SJCRH30 (cell line): ENCODE measurements around the gene AIFM2. TPM values are rescaled to one million over a fixed set of nuclear protein-coding genes. Genes with fewer than 3 reads are reported as not detected.
A peak's percentile ranks its signal among the peaks of the same experiment; 100 is the strongest.
"Not testable (repeated sequence)": the region's sequence is repeated elsewhere in the genome, so short reads cannot be mapped to it uniquely, and the experiment has no call there.

Source experiments
- DNase-seq, 2 experiments: peaks; one replicate each; pipeline ENCODE4 v3.0.0-alpha.2; 2015 to 2020
- H3K27ac ChIP-seq: fragments of 250-450 bp; sonication (Bioruptor Pico); 2 replicates; pipeline ENCODE4 v1.5.1; 2020; ENCODE audit warnings: mild to moderate bottlenecking, moderate library complexity
- H3K27me3 ChIP-seq: fragments of 250-450 bp; sonication (Bioruptor Pico); 2 replicates; pipeline ENCODE4 v1.5.1; 2020; ENCODE audit warnings: mild to moderate bottlenecking, moderate library complexity
- H3K36me3 ChIP-seq: fragments of 250-450 bp; sonication (Bioruptor Pico); 2 replicates; pipeline ENCODE4 v1.5.1; 2020; ENCODE audit warnings: mild to moderate bottlenecking, moderate library complexity
- H3K4me1 ChIP-seq: fragments of 250-450 bp; sonication (Bioruptor Pico); 2 replicates; pipeline ENCODE4 v1.5.1; 2020; ENCODE audit warnings: mild to moderate bottlenecking, moderate library complexity
- H3K4me3 ChIP-seq: fragments of 250-450 bp; sonication (Bioruptor Pico); 2 replicates; pipeline ENCODE4 v1.5.1; 2020; ENCODE audit warnings: mild to moderate bottlenecking, moderate library complexity
- H3K9me3 ChIP-seq: fragments of 250-450 bp; sonication (Bioruptor Pico); replicated peaks from 2 replicates; pipeline ENCODE4 v1.5.1; 2020; ENCODE audit warnings: mild to moderate bottlenecking, moderate library complexity
- total RNA-seq: library from RNA; depleted of rRNA; stranded (reverse); fragments of >200 nt; shearing (Covaris generic); gene quantifications from 2 replicates; pipeline ENCODE4 v1.2.3, GENCODE V29; 2014

The AIFM2 gene
- total RNA-seq, 1 experiment from 2014 or later: 1.8 TPM

DNA sequence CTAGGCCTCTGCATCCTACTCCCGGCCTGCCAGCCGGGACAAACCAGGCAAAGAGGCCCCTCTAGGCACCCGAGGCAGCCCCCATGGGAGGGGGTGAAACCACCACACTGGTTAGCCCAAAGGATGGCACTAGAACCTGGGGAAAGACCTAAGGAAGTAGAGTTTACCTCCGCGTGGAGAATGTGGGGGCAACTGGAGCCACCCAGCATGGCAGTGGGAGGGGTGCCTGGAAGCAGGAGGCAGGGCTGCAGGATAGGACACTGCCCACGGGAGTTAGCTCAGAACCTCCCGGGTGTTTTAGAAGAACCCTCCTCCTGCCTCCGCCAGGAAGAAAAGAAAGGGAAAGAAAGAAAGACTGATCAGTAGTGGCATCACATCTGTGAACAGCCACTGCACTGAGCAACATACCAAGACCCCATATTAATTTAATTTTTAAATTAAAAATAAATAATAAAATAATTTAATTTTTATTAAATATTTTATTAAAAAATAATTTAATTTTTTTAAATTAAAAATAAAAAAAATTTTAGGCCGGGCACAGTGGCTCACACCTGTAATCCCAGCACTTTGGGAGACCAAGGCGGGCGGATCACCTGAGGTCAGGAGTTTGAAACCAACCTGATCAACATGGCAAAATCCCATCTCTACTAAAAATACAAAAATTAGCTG, 11.2 kb downstream of the AIFM2 start:
- no peak overlapping the region for H3K27ac ChIP-seq
- no peaks in the 10 kb centered on the region for H3K27me3 ChIP-seq
- no peaks in the 10 kb centered on the region for H3K36me3 ChIP-seq
- H3K9me3 ChIP-seq: no peaks in the 10 kb centered on the region
- no peaks in the 10 kb centered on the region for H3K4me1 ChIP-seq
- DNase-seq: no peak
- no peak overlapping the region for H3K4me3 ChIP-seq

DNA sequence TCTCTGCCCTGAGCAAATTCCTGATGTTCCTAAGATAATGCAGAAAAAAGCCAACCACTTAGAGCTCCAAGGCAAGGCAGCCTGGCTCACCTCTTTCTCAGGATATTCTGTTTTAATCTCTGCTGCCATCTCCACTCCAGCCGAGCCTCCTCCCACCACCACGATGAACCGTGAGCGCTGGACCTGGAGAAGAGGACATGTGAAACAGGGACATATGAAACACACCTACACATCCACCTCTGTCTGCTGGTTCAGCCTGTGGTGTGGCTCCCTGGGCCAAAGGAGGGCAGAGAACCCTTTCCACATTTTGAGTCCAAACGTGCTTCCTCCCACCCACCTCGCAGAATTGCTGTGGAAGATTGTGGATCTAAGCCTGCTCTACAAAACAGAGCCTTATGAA, 12.2 kb downstream of the AIFM2 start:
- no peaks in the 10 kb centered on the region for H3K9me3 ChIP-seq

DNA sequence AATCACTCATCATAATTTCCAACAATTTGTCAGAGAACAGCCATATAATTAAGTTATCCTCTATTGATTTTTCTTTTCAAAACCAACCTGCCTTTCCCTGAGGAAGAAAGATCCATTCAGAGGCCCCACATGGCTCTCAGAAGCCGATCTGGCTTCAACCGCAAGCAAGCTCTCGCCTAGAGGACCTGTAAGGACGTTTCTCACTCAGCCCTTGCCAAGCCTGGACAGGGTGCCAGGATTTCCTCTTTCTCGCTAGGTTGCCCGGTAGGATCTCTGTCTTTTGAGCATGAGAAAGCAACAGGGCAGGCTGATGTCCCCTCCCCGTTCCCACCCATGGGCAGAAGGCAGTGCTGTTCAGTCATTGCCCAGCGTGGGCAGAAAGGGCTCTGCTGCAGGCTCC, 13.0 kb downstream of the AIFM2 start:
- H3K27me3 ChIP-seq: no peaks in the 10 kb centered on the region
- H3K9me3 ChIP-seq: no peaks in the 10 kb centered on the region
- no peaks in the 10 kb centered on the region for H3K36me3 ChIP-seq
- DNase-seq: no peak
- H3K27ac ChIP-seq: no peak overlapping the region
- H3K4me1 ChIP-seq: no peaks in the 10 kb centered on the region
- no peak overlapping the region for H3K4me3 ChIP-seq

More for the DNA sequence above, 12.2 kb downstream of the AIFM2 start:
- H3K27me3 ChIP-seq: no peaks in the 10 kb centered on the region
- no peak overlapping the region for H3K4me3 ChIP-seq
- H3K36me3 ChIP-seq: no peaks in the 10 kb centered on the region
- H3K27ac ChIP-seq: no peak overlapping the region
- no peaks in the 10 kb centered on the region for H3K4me1 ChIP-seq
- DNase-seq: no peak

DNA sequence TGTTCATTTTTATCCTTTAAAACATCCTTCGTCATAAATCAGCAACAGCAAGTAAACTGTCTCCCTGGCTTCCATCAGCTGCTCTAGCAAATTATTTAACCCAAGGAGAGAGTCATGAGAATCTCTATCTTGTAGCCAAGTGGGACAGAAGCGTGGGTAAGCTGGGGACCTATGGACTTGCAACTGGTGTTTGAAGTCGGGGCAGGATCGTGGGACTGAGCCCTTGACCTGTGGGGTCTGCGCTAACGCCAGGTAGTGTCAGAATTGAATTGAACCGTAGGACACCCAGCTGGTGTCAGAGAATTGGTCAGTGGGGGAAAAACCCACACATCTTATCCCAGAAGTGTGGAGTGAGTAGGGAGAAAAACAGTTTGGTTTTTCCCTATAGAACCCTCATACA, 13.4 kb downstream of the AIFM2 start:
- Histone ChIP-seq H3K27ac (no peak overlapping the region), H3K9me3 (no peaks in the 10 kb centered on the region), H3K27me3 (no peaks in the 10 kb centered on the region), H3K4me3 (no peak overlapping the region), H3K4me1 (no peaks in the 10 kb centered on the region), H3K36me3 (no peaks in the 10 kb centered on the region)
- no peak for DNase-seq

DNA sequence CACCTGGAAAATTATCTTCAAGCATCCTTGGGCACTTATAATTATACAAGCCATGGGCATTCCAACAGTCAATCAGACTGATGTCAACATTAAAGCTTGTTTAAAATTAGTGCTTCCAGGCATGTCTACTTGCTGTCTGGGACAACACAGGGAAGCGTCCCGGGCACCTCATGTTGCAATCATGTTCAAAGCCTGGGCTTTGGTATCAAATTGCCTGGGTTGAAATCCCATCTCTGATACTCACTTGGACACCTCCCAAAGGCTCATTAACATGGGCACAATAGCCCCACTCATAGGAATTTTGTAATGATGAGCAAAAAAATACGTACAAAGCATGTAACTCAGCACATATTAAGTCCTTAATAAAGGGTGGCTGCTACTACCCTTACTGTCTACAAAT, 14.4 kb downstream of the AIFM2 start:
- H3K27me3 ChIP-seq: no peaks in the 10 kb centered on the region
- no peak overlapping the region for H3K4me3 ChIP-seq
- H3K27ac ChIP-seq: no peak overlapping the region
- no peaks in the 10 kb centered on the region for H3K9me3 ChIP-seq
- H3K4me1 ChIP-seq: no peaks in the 10 kb centered on the region
- H3K36me3 ChIP-seq: no peaks in the 10 kb centered on the region
- no peak for DNase-seq

DNA sequence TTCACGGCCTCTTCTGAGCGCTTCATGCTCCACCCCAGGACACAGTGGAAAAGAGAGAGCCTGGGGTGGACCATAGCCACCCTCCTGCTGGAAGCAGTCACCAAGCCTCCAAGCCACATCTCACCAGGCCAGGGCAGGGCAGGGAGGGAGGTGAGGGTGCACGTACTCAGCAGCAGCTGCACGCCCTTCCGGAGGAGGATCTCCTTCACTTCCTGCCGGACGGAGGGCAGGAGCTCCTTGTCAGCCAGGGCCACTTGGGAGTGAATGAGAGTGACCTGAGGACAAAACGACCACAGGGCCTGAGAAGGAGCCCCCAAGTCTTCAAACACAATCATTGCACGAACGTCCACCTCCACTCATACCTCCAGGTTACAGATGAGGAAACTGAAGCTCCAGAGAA, 15.0 kb downstream of the AIFM2 start:
- no peak overlapping the region for H3K4me3 ChIP-seq
- no peaks in the 10 kb centered on the region for H3K27me3 ChIP-seq
- H3K4me1 ChIP-seq: no peaks in the 10 kb centered on the region
- no peak overlapping the region for H3K27ac ChIP-seq
- H3K9me3 ChIP-seq: no peaks in the 10 kb centered on the region
- H3K36me3 ChIP-seq: no peaks in the 10 kb centered on the region
- no peak for DNase-seq

DNA sequence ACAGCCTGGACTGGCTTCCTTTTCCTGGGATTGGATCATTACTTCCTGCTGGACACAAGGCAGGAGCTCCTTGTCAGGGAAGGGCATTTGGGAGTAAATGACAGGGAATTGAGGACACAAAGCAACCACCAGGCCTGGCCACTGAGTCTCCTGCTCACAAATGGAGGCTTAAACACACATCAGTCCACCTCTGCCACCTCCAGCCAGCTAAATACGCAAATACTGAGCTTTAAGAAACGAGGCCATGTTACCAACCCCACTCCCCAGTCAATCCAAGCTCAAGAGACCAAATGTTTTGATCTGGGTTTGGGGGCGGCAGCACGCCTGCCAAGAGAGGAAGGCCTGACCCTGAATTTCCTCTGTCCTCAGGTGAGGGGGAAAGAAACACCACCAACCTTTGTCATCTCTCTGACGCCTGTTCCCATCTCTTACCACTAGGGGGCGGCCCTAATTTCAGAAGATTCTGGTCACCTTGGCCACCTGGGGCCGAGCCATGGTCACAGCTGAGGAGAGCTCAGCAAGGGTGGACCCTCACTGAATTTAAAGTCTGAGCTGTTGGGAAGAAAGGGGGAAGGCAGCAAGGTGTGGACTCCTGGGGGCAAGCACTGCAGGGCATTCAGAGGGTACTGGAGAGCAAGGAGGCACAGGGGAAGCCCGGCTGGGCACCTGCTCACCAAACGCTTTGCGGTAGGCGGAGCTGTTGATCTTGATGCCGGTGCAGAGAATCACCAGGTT, 16.5 kb downstream of the AIFM2 start:
- H3K4me1 ChIP-seq: no peaks in the 10 kb centered on the region
- peak; percentile 28 to 62 for DNase-seq
- no peak overlapping the region for H3K27ac ChIP-seq
- no peak overlapping the region for H3K4me3 ChIP-seq
- H3K27me3 ChIP-seq: no peaks in the 10 kb centered on the region
- H3K36me3 ChIP-seq: no peaks in the 10 kb centered on the region
- H3K9me3 ChIP-seq: no peaks in the 10 kb centered on the region

DNA sequence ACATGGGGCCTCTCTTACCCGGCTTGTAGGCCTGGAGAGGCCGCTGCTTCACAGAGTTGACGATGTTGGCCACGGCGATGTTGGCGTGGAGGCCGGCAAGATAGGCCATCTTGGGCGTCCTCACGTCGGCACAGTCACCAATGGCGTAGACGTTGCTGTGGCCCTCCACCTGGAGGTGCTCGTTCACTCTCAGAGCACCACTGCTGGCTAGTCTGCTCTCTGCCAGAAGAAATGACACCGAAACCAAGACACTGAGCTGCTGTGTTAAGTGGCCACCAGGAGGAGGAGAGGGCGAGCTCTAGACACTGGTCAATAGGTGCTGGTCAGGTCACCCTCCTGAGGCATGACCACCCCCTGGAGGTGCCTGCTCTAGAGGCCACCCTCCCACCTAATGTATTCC, 17.7 kb downstream of the AIFM2 start:
- no peaks in the 10 kb centered on the region for H3K27me3 ChIP-seq
- H3K4me1 ChIP-seq: no peaks in the 10 kb centered on the region
- DNase-seq: no peak
- H3K4me3 ChIP-seq: no peak overlapping the region
- no peak overlapping the region for H3K27ac ChIP-seq
- no peaks in the 10 kb centered on the region for H3K36me3 ChIP-seq
- no peaks in the 10 kb centered on the region for H3K9me3 ChIP-seq

DNA sequence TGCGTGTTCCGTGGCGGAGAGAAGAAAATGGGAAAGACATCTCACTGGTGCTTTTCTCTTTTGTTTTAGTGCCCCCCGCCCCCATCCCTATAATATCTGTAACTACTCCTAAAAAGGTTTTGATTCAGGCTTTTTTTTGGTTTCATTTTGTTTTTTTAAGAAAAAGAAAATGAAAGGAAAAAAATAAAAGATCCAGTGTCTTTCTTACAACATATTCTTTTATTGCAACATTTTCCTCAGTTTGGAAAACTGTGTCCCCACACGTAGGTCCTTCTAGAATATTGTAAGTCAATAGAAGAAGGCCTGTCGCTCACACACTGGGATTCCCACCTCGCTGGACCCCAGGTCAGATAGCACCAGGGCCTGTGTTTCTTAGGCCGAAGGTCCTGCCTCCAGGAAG, 20.6 kb downstream of the AIFM2 start:
- no peak overlapping the region for H3K4me3 ChIP-seq
- no peak for DNase-seq
- H3K9me3 ChIP-seq: no peaks in the 10 kb centered on the region
- H3K36me3 ChIP-seq: no peaks in the 10 kb centered on the region
- H3K27ac ChIP-seq: no peak overlapping the region
- H3K4me1 ChIP-seq: no peaks in the 10 kb centered on the region
- no peaks in the 10 kb centered on the region for H3K27me3 ChIP-seq

DNA sequence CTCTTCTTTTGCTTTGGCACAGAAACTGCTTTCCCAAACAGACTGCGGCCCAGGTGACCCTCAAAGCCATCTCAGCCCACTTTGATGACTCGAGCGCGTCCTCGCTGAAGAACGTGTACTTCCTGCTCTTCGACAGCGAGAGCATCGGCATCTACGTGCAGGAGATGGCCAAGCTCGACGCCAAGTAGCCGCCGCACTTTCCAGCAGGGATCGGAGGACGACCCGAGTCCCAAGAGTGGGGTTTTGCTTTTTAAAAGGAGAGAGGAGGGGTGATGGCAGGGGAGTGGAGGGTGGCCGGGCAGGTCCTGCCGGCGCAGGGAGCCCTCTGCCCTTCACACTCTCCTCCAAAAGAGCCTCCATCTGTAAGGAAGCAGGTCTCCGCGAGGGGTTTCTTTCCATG, 21.1 kb downstream of the AIFM2 start:
- H3K27ac ChIP-seq: no peak overlapping the region
- H3K36me3 ChIP-seq: no peaks in the 10 kb centered on the region
- H3K9me3 ChIP-seq: no peaks in the 10 kb centered on the region
- no peak for DNase-seq
- no peaks in the 10 kb centered on the region for H3K27me3 ChIP-seq
- no peaks in the 10 kb centered on the region for H3K4me1 ChIP-seq
- no peak overlapping the region for H3K4me3 ChIP-seq

DNA sequence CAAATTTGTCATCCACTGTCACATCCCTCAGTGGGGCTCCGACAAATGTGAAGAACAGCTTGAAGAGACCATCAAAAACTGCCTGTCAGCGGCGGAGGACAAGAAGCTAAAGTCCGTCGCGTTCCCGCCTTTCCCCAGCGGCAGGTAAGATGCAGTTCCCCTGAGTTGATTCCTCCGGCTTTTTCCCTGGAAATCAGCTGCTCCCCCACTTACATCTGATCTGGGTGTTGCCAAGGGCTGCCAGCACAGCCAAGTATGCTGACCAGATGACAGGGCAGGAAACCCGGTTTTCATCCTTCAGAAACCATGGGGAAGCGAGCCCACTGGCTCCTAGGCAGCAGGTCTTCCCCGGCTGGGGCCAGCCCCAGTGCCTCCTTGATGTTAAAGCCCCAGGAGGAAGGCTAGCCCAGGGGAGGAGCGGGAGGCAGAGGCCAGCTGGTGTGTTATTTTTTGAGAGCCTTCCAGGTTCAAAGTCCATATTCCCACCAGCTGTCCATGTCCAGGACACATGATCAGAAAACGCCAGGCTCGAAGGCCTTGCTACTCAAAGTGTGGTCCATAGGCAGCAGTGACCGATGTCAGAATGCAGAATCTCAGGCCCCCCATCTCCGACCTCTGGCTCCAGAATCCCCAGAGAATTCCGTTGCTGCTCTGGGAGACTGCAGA, 23.4 kb downstream of the AIFM2 start:
- no peaks in the 10 kb centered on the region for H3K27me3 ChIP-seq
- H3K4me3 ChIP-seq: no peak overlapping the region
- no peak overlapping the region for H3K27ac ChIP-seq
- DNase-seq: no peak
- no peaks in the 10 kb centered on the region for H3K9me3 ChIP-seq
- H3K36me3 ChIP-seq: no peaks in the 10 kb centered on the region
- H3K4me1 ChIP-seq: no peaks in the 10 kb centered on the region

DNA sequence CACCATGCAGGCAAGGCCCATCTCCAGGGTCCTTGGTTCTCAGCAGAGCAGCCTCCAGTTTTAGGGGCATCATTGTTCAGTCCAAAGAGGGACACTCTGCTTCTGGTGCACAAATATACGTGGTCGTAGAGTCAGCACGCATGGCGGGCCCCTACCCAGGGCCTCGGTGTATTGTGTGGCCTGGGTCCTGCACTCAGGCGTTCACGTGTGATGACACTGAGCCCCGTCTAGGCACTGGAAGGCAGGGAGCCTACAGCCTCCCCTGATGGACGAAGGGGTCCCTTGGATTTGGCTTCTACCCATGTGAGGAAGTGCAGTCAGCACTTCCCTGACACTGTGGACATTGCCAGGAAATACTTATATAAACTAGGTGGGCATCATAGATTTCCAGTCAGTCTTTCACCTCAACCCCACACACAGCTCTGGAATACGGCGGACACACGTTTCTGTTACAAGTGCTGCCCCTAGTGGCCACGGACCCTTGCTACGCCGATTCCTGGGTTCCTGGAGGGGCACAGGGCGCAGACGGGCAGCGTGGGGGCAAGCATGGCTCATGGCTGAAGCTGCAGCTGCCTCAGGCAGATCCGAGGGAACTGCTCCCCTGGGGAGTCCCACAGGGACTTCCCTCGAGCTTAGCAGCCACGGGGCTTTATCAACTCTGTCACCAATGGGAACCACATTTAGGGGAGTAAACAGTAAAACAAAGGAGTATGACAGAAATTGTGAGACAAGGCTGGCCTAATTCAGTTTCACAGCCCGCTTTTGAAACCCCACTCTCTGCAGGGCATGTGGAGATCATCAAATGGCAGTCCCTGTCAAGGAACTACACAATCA, 25.4 kb downstream of the AIFM2 start:
- no peaks in the 10 kb centered on the region for H3K36me3 ChIP-seq
- peak; percentile 19 to 27 for DNase-seq
- no peaks in the 10 kb centered on the region for H3K4me1 ChIP-seq
- H3K9me3 ChIP-seq: no peaks in the 10 kb centered on the region
- no peak overlapping the region for H3K27ac ChIP-seq
- H3K4me3 ChIP-seq: no peak overlapping the region
- H3K27me3 ChIP-seq: no peaks in the 10 kb centered on the region

DNA sequence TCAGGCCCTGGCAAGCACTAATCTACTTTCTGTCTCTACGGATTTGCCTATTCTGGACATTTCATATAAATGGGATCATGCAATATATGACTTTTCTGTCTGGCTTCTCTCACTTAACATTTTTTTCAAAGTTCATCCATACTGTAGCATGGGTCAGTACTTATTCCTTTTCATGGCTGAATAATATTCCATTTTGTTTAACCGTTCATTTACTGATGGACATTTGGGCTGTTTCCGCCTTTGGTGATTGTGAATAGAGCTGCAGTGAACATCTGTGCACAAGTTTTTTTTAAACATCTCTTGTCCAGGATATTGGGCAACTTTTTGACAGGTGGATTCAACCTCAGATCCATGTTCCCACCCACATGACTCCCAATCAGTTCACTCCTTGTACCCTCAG, 31.0 kb downstream of the AIFM2 start:
- H3K4me1 ChIP-seq: no peaks in the 10 kb centered on the region
- no peak overlapping the region for H3K27ac ChIP-seq
- DNase-seq: no peak
- H3K36me3 ChIP-seq: no peaks in the 10 kb centered on the region
- H3K9me3 ChIP-seq: no peaks in the 10 kb centered on the region
- H3K27me3 ChIP-seq: no peaks in the 10 kb centered on the region
- H3K4me3 ChIP-seq: no peak overlapping the region

DNA sequence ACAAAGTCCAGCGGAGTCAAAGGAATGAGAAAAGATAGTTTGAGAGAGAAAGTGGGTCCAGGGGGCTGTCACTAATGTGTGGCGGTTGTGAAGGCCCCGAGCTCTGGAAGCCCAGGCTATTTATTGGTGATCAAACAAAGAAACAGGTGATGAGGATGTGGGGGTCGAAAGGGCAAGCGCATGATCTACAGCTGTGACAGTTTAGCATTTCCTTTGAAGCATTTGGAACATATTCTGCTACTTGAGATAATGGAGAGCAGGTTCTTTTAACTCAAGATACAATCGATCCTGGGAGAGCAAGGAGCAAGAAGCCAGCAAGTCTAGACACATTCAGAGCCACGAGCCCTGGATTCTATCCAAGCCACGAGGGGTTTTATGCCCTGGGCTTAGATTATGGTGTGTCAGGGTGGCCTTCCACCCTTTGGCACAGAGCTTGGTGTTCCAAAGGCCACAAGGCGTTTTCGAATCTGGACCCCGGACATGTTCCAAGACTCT, 31.5 kb downstream of the AIFM2 start:
- H3K4me3 ChIP-seq, DNase-seq, H3K9me3 ChIP-seq, H3K4me1 ChIP-seq, H3K27ac ChIP-seq, H3K36me3 ChIP-seq, H3K27me3 ChIP-seq: not testable (repeated sequence)

DNA sequence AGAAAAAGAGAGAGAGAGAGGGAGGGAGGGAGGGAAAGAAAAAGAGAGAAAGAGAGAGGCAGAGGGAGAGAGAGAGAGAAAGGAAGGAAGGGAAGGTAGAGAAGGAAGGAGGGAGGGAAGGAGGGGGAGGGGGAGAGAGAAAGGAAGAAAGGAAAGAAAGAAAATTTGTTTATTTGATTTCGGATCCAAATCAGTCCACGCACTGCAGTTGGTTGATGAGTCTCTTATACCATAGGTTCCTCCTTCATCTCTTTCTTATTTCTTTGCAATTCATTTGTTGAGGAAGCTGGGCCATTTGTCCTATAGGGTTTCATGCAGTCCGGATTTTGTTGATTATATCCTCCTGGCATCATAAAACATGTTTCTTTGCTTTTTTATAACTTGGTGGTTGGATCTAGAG, 34.4 kb downstream of the AIFM2 start:
- no peaks in the 10 kb centered on the region for H3K9me3 ChIP-seq
- no peak overlapping the region for H3K27ac ChIP-seq
- DNase-seq: no peak
- H3K4me3 ChIP-seq: no peak overlapping the region
- no peaks in the 10 kb centered on the region for H3K36me3 ChIP-seq
- no peaks in the 10 kb centered on the region for H3K4me1 ChIP-seq
- H3K27me3 ChIP-seq: no peaks in the 10 kb centered on the region
